GM12878 (cell line): ENCODE data around the gene DIO2. TPM values are rescaled to one million over a fixed set of nuclear protein-coding genes. Genes with fewer than 3 reads are reported as not detected.

ENCODE experiments used
- ATAC-seq: fragments of 200-7000 bp; cut with Tn5 transposase; 3 replicates; pipeline ENCODE4 v1.9.1; 2020; ENCODE audit warnings: mild to moderate bottlenecking, moderate library complexity
- Bru-seq: library from RNA; stranded (reverse); fragments of 400-500 nt; gene quantifications from one replicate; lab custom pipeline; 2021; lab: Mats Ljungman, UMichigan
- BruChase-seq, 2 experiments: library from RNA; stranded (reverse); fragments of 400-500 nt; gene quantifications; one replicate each; lab custom pipeline; 2021; lab: Mats Ljungman, UMichigan
- BruUV-seq: library from RNA; stranded (reverse); fragments of 400-500 nt; replicated peaks from 2 replicates; lab custom pipeline; 2021; lab: Mats Ljungman, UMichigan
- CTCF ChIA-PET: fragments of 300-600 bp; sonication (Branson Sonifier 250); formaldehyde crosslinking; extraction: SDS; loops from one replicate; lab custom pipeline; 2021; ENCODE audit warnings: inconsistent platforms; lab: Yijun Ruan, JAX
- POLR2A ChIA-PET: fragments of 350-600 bp; formaldehyde crosslinking; extraction: SDS; loops from one replicate; lab custom pipeline; 2021; ENCODE audit warnings: inconsistent platforms; lab: Charles Lee
- RAD21 ChIA-PET: fragments of 300-600 bp; sonication (Branson Sonifier 250); formaldehyde crosslinking; loops from one replicate; lab custom pipeline; 2023; ENCODE audit warnings: antibody characterized with exemption; ENCODE audit not compliant: unreplicated experiment; lab: Charles Lee
- SMC1A ChIA-PET: fragments of 300-600 bp; sonication (Branson Sonifier 250); formaldehyde crosslinking; loops from one replicate; lab custom pipeline; 2023; ENCODE audit not compliant: unreplicated experiment, uncharacterized antibody; lab: Charles Lee
- DNase-seq: peaks from one replicate; pipeline ENCODE4 v3.0.0-alpha.2; 2011; ENCODE audit warnings: low read depth, low spot score
- FAIRE-seq: peaks from 3 replicates; lab custom pipeline; 2011; peaks lifted over from hg19 to GRCh38; lab: Jason Lieb, UNC
- H2AFZ ChIP-seq: 2 replicates; pipeline ENCODE4 v1.6.0; 2011; ENCODE audit warnings: low read depth, low read length, control low read depth; ENCODE audit not compliant: control insufficient read depth
- H3K27ac ChIP-seq: 2 replicates; pipeline ENCODE4 v1.5.1; 2011; ENCODE audit warnings: control low read depth; ENCODE audit not compliant: control insufficient read depth, insufficient read depth
- H3K27me3 ChIP-seq, 2 experiments: replicated peaks in 1 of 2; 2 replicates each; pipeline versions ENCODE4 v1.6.0 to v1.6.1; 2011; ENCODE audit warnings: low read length in 1 of 2; ENCODE audit not compliant: control insufficient read depth in 2 of 2, insufficient read depth in 2 of 2
- H3K36me3 ChIP-seq, 2 experiments: 2 replicates each; pipeline ENCODE4 v1.5.1; 2011; ENCODE audit warnings: low read length in 1 of 2; ENCODE audit not compliant: control insufficient read depth in 2 of 2, insufficient read depth in 2 of 2
- H3K4me1 ChIP-seq: 2 replicates; pipeline ENCODE4 v1.6.1; 2011; ENCODE audit warnings: mild to moderate bottlenecking, low read length, moderate library complexity, mixed read lengths; ENCODE audit not compliant: control insufficient read depth, insufficient read depth
- H3K4me2 ChIP-seq: 2 replicates; pipeline ENCODE4 v1.6.0; 2011; ENCODE audit warnings: control low read depth; ENCODE audit not compliant: control insufficient read depth, insufficient read depth
- H3K4me3 ChIP-seq: fragments of 200-600 bp; sonication (generic); 2 replicates; pipeline ENCODE4 v1.5.1; 2016
- H3K79me2 ChIP-seq: 2 replicates; pipeline ENCODE4 v1.6.0; 2011; ENCODE audit warnings: low read length; ENCODE audit not compliant: control insufficient read depth, insufficient read depth
- H3K9ac ChIP-seq: 2 replicates; pipeline ENCODE4 v1.8.0; 2011; ENCODE audit warnings: low read length, control low read depth, mixed read lengths; ENCODE audit not compliant: control insufficient read depth, insufficient read depth
- H3K9me3 ChIP-seq: replicated peaks from 3 replicates; pipeline ENCODE4 v1.5.1; 2011; ENCODE audit warnings: mild to moderate bottlenecking, low read length; ENCODE audit not compliant: control insufficient read depth, insufficient read depth
- H4K20me1 ChIP-seq: 2 replicates; pipeline ENCODE4 v1.6.0; 2011; ENCODE audit not compliant: control insufficient read depth, insufficient read depth
- ATF2 ChIP-seq: IDR thresholded peaks from 2 replicates; pipeline ENCODE4 v1.6.1; 2012; ENCODE audit warnings: low read length, inconsistent platforms
- BRCA1 ChIP-seq: IDR thresholded peaks from 2 replicates; pipeline ENCODE4 v1.6.1; 2011; ENCODE audit warnings: low read depth, low read length, improper control_type of control experiment
- CUX1 ChIP-seq: IDR thresholded peaks from 2 replicates; pipeline ENCODE4 v1.6.1; 2012; ENCODE audit warnings: improper control_type of control experiment, low read depth, low read length; ENCODE audit not compliant: insufficient replicate concordance
- IRF3 ChIP-seq: fragments of 450-650 bp; IDR thresholded peaks from 2 replicates; pipeline ENCODE4 v1.6.1; 2014; ENCODE audit warnings: mild to moderate bottlenecking
- POLR2A ChIP-seq: IDR thresholded peaks from 2 replicates; pipeline ENCODE4 v1.6.1; 2011; ENCODE audit warnings: low read depth, mild to moderate bottlenecking, low read length
- WGBS: methylation state at CpG from one replicate; pipeline ENCODE4 v1.1.6; 2016; ENCODE audit warnings: low lambda C conversion rate; ENCODE audit not compliant: insufficient replicate concordance, insufficient coverage; ENCODE audit errors: missing lambda C conversion rate; 5-methylcytosine and 5-hydroxymethylcytosine counted together
- in situ Hi-C: fragments of 300-500 bp; cut with MboI; formaldehyde crosslinking; loops from 9 replicates; pipeline ENCODE4 v1.14.3; 2018; ENCODE audit warnings: mixed read lengths
- intact Hi-C: fragments of 100-400 bp; cut with micrococcal nuclease; formaldehyde crosslinking; loops from one replicate; pipeline ENCODE4 v1.14.2; 2022; ENCODE audit not compliant: unreplicated experiment
- long read RNA-seq, 2 experiments: library from polyadenylated mRNA; unstranded; transcript quantifications; one replicate each; pipeline ENCODE4 v2.0.0, GENCODE V29; 2019 to 2020
- polyA minus RNA-seq, 3 experiments: library from RNA; depleted of rRNA, polyadenylated mRNA; stranded (reverse); fragments of >200 nt; gene quantifications; 2 replicates each; pipeline ENCODE4 v1.2.3, GENCODE V29; 2011
- polyA plus RNA-seq, 11 experiments: library from polyadenylated mRNA; depleted of rRNA in 4 of 11; unstranded in 6 of 11; stranded (reverse) in 5 of 11; fragments of >200 nt; fragmentation: Nextera tagmentation in 4 of 11; fragmentation: Illumina TruSeq in 1 of 11; extraction: Ambion mirVana in 4 of 11; extraction: Trizol in 1 of 11; gene quantifications; 1 replicate in 1 of 11; 2 replicates in 10 of 11; pipeline versions ENCODE4 v1.2.1 to v1.2.3, GENCODE V29; 2011 to 2016; ENCODE audit warnings: inconsistent platforms in 2 of 11, missing spikeins in 2 of 11, low read depth in 1 of 11
- total RNA-seq, 4 experiments: library from RNA; depleted of rRNA in 3 of 4; stranded (reverse); fragments of >200 nt in 3 of 4; fragmentation: Illumina TruSeq in 1 of 4; extraction: Trizol in 1 of 4; gene quantifications; 2 replicates each; pipeline versions ENCODE4 v1.2.1 to v1.2.3, GENCODE V29; 2013 to 2021

Gene DIO2
- not detected in 2 replicates for total RNA-seq (2013; cell fraction: nucleolus; rRNA removed)
- not detected in 2 replicates for total RNA-seq (2014; rRNA removed)
- not detected in 2 replicates for total RNA-seq (2014; rRNA removed; fragmentation: Illumina TruSeq; extraction: Trizol)
- not detected in 2 replicates for total RNA-seq (2021)
- not detected for polyA plus RNA-seq (2011; ENCODE audit: low read depth)
- polyA plus RNA-seq (2011; rRNA removed), result 0.01 TPM in 1 of 2 replicates, not detected in the other
- polyA plus RNA-seq (2011; cell fraction: cytosol; rRNA removed), result not detected in 2 replicates
- 0.07 and 0.10 TPM in 2 replicates for polyA plus RNA-seq (2011; cell fraction: nucleus; rRNA removed)
- not detected in 2 replicates for polyA plus RNA-seq (2012)
- not detected in 2 replicates for polyA plus RNA-seq (2014; fragmentation: Illumina TruSeq; extraction: Trizol)
- polyA plus RNA-seq (2014; fragmentation: Nextera tagmentation; extraction: Ambion mirVana), result not detected
- not detected in 2 replicates for polyA plus RNA-seq (2014; rRNA removed)
- not detected for polyA plus RNA-seq (2016; fragmentation: Nextera tagmentation; extraction: Ambion mirVana)
- polyA minus RNA-seq (2011; rRNA and poly(A)+ RNA removed), result 0.62 TPM in 1 of 2 replicates, not detected in the other
- 0.73 TPM in 1 of 2 replicates, not detected in the other for polyA minus RNA-seq (2011; cell fraction: cytosol; rRNA and poly(A)+ RNA removed)
- polyA minus RNA-seq (2011; cell fraction: nucleus; rRNA and poly(A)+ RNA removed), result 0.29 TPM in 1 of 2 replicates, not detected in the other
- Bru-seq, nascent RNA, result percentile 9 among the genes with signal in this experiment
- percentile 13 among the genes with signal in this experiment for BruChase-seq, experiment 1, labeled RNA remaining after a 6-hour chase
- BruChase-seq, experiment 2, labeled RNA remaining after a 2-hour chase, result percentile 10 among the genes with signal in this experiment
- long read RNA-seq, experiment 1, result 0 reads
- long read RNA-seq, experiment 2, partial matches to known transcripts, result 0 of 1 reads
- long read RNA-seq, experiment 2, other reads (novel, unspliced or antisense), result 1 of 1 reads

GRCh38 chr14:80211153-80212022 is at the start of gene DIO2:
Gene DIO2 (minus strand): TSS chr14:80211504. CDS start chr14:80211472, 32 bp downstream.
- no peaks in the 10 kb centered on the region; a peak in 1 of 4 replicates for H3K27me3 ChIP-seq
- POLR2A ChIA-PET, result interaction anchor here (0.6 kb wide), 1 partner anchor 134 kb away, joined by 3 read pairs; no protein-coding TSS in a partner anchor
- H3K4me3 ChIP-seq, result no peak within 1 kb of the TSS
- CTCF ChIA-PET, result interaction anchor here (0.6 to 1.1 kb wide), 2 partner anchors 9 to 670 kb away, joined by 3 read pairs; no protein-coding TSS in a partner anchor
- H3K36me3 ChIP-seq, result no peaks in the 10 kb centered on the region
- H3K79me2 ChIP-seq, result no peaks in the 10 kb centered on the region
- H4K20me1 ChIP-seq, result no peaks in the 10 kb centered on the region
- in situ Hi-C loops (no loop called here), intact Hi-C loops (loop anchor here (2.0 to 5.0 kb wide), 2 partner anchors 376 to 639 kb away; no protein-coding TSS in a partner anchor)
- FAIRE-seq, result no peak
- SMC1A ChIA-PET, result interaction anchor here (1.1 kb wide), 1 partner anchor 652 kb away, joined by 3 read pairs; no protein-coding TSS in a partner anchor
- no peak for DNase-seq
- no peak within 1 kb of the TSS for H3K4me2 ChIP-seq
- H3K27ac ChIP-seq, result no peak within 1 kb of the TSS
- no TSS peak for BruUV-seq
- H3K9me3 ChIP-seq, result no peaks in the 10 kb centered on the region
- RAD21 ChIA-PET, result no interaction called here
- no peaks in the 10 kb centered on the region for H3K4me1 ChIP-seq
- no peak within 1 kb of the TSS for H3K9ac ChIP-seq
- peak; percentile 25; the same call in 1 of the 3 replicates for ATAC-seq
- WGBS, result 49% methylated on average over 16 of the region's 17 CpGs
- no peak within 1 kb of the TSS for H2AFZ ChIP-seq
- TF ChIP-seq POLR2A (no peak), CUX1 (no peak), BRCA1 (no peak), IRF3 (no peak), ATF2 (no peak)
